Left ventricle myocardium superior (tissue), 1 donor: Measurements from ENCODE around the gene GABBR2. TPM values are rescaled to one million over a fixed set of nuclear protein-coding genes. Genes with fewer than 3 reads are reported as not detected.
"Not testable (repeated sequence)": the region's sequence is repeated elsewhere in the genome, so short reads cannot be mapped to it uniquely, and the experiment has no call there.

Experiments used
- ATAC-seq: fragments of 200-7000 bp; cut with Tn5 transposase; one replicate; pipeline ENCODE4 v1.9.1; 2020; ENCODE audit warnings: mild to moderate bottlenecking, moderate library complexity
- DNase-seq: peaks from one replicate; pipeline ENCODE4 v3.0.0-alpha.2; 2020
- intact Hi-C: fragments of 100-400 bp; cut with micrococcal nuclease; formaldehyde crosslinking; loops from one replicate; pipeline ENCODE4 v1.11.0; 2022
- total RNA-seq: library from RNA; stranded (reverse); fragmentation: NEBNext Ultra II Directional; extraction: Animal tissue kit (Norgen Biotek cat#: 25700); gene quantifications from one replicate; pipeline ENCODE4 v1.2.1, GENCODE V29; 2021
- donor health status: DM: no; HTN: yes; CAD: no; lungs with severe emphysema.

Gene GABBR2
- total RNA-seq, 1 donor from 2014 or later: 0.62 TPM

DNA sequence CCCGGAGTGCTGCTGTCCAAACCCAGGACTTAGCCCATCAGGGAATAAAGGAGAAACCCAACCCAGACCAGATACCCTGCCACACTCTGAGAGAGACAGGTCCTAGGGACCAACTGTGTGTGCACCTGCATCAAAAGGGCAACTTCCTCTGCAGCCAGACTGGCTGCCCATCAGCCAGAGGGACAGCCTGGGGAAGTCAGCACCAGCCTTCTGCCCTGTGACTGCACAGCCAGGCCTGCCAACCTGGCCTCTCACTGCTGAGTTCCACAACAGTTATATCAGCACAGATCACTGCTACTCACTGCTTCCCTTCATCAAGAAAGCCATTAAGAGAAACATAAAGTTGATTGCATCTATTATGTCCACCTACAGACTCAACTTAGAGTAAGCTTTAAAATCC is 18.0 kb downstream of the GABBR2 start:
- intact Hi-C loops: no loop called here
- no peak for DNase-seq
- ATAC-seq: no peak

- intact Hi-C loops: no loop called here
- DNase-seq: no peak
- ATAC-seq: no peak
Measured at GRCh38 chr9:98688710-98689495, 19.8 kb downstream of the GABBR2 start.

DNA sequence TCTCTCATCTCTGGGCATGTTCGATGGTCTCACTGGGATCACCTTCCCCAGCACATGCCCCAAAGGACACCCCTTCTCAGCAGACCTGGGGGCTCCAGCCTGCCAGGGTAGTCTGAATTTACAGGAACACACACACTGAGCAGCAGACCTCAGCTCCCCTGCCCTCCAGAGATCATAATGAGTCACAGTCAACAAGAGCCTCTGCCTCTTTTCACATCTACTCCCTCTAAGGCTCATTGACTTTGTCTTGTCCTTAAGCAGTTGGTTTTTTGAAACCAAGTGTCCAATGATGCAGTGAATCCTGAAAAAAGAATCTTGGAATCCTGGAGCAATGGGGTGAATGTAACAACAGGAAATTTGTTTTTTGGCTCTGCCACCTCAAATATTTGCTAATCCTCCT is 20.8 kb downstream of the GABBR2 start:
- no peak for ATAC-seq
- intact Hi-C loops: no loop called here
- DNase-seq: no peak

- no peak for DNase-seq
- intact Hi-C loops: no loop called here
- ATAC-seq: no peak
Measured at GRCh38 chr9:98686961-98687855, 21.5 kb downstream of the GABBR2 start.

DNA sequence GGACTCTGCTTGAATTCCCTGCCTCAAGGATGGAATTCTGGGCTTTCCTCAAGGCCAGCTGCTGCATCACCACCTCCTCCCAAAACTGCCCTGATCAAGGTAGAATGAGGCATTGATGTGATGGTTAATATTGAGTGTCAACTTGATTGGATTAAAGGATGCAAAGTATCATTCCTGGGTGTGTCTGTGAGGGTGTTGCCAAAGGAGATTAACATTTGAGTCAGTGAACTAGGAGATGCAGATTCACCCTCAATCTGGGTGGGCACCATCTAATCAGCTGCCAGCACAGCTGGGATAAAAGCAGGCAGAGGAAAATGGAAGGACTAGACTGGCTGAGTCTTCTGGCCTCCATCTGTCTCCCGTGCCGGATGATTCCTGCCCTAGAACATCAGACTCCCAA is 23.9 kb downstream of the GABBR2 start:
- ATAC-seq, intact Hi-C loops, DNase-seq: not testable (repeated sequence)

- intact Hi-C loops: no loop called here
- no peak for DNase-seq
- no peak for ATAC-seq
Measured at GRCh38 chr9:98678244-98678842, 30.4 kb downstream of the GABBR2 start.

- ATAC-seq: no peak
- intact Hi-C loops: no loop called here
- DNase-seq: no peak
Measured at GRCh38 chr9:98673681-98674080, 35.1 kb downstream of the GABBR2 start.

DNA sequence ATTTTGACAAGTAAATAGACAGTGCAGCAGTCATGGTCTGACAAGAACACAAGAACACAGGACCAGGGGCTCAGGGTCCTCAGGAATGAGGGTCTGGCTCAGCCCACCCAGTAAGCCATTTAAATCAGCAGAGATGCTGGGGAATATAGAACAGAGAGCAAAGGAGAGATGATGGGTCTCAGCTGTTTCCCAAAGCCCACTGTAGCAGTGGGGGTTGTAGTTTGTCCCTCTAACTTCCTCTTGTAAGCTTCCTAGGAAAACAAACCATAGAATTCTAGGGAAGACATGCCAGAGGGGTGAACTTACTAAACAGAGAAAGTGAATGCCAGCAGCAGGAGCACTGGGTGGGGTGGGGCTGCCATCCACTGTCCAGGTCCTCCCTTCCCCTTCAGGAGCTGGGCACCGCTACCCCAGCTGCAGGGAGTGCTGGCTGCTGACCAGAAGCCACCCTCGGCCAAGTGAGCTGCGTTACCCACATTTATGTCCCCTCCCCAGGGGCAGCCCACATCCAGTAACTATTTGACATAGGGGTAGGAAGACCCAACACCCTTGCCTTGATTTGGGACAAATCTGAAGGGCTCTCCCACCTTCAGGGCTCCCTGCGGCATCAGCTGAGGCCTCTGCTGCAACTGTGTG is 41.6 kb downstream of the GABBR2 start:
- no peak for ATAC-seq
- intact Hi-C loops: no loop called here

GRCh38 chr9:98665501-98665900 is 43.2 kb downstream of the GABBR2 start:
- intact Hi-C loops: no loop called here
- ATAC-seq (no peak), DNase-seq (no peak)

More for the DNA sequence above, 41.6 kb downstream of the GABBR2 start:
- DNase-seq: no peak

- DNase-seq (no peak), ATAC-seq (no peak)
- intact Hi-C loops: no loop called here
Measured at GRCh38 chr9:98660541-98660940, 48.2 kb downstream of the GABBR2 start.

DNA sequence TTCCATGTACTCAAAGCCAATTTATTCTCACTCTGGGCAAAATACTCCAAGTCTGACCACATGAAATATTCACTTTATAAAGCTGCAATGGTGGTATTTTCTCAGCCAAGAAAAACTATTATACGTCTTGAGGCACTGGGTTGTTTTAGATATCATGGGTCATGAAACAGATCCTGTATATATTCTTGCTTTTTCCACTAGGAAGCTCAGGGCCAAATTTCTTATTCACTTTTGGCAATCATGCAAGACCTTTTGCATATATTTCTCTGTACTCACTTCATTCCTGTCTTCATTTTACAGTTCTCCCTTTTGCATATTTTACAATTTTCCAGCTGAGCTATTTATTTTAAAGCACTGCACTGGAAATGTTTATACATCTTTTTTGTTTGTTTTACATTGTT is 49.8 kb downstream of the GABBR2 start:
- ATAC-seq (no peak), DNase-seq (no peak)

DNA sequence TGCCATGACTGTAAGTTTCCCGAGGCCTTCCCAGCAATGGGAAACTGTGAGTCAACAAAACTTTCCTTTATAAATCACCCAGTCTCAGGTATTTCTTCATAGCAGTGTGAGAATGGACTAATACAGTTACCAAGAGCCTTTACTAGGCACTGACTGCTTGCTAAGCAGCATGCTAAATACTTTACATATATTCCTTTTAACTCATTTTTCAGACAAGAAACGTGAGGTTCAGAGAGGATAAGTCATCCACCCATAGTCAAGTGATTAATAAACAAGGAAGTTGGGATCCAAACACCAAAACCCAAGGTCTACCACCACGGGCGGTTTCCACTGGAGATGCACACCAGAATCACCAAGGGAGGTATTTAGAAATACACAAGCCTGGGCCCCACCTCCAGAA is 50.8 kb downstream of the GABBR2 start:
- DNase-seq: no peak
- no peak for ATAC-seq
- intact Hi-C loops: no loop called here

More for the DNA sequence above, 49.8 kb downstream of the GABBR2 start:
- intact Hi-C loops: no loop called here

- DNase-seq (no peak), ATAC-seq (no peak)
- intact Hi-C loops: no loop called here
Measured at GRCh38 chr9:98656511-98656910, 52.2 kb downstream of the GABBR2 start.

- intact Hi-C loops, ATAC-seq, DNase-seq: not testable (repeated sequence)
Measured at GRCh38 chr9:98655428-98655827, 53.3 kb downstream of the GABBR2 start.

DNA sequence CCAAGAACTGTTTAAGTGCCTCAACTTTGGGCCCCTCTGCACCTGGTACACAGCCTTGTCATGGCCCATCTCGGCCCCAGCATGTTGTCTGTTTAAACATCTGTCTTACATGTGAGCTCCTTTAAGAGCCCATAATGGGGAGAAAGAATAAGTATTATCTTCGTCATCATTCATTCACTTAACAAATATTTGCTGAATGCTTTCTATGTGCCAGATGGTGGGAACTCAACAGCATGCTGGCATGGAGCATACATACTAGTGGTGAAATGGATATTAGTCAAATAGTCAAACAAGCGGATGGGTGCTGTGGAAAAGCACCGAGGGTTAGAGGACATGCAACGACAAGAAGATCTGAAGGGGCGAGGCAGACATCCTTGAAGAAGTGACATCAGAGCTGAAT is 54.5 kb downstream of the GABBR2 start:
- ATAC-seq (no peak), DNase-seq (no peak)
- intact Hi-C loops: no loop called here

DNA sequence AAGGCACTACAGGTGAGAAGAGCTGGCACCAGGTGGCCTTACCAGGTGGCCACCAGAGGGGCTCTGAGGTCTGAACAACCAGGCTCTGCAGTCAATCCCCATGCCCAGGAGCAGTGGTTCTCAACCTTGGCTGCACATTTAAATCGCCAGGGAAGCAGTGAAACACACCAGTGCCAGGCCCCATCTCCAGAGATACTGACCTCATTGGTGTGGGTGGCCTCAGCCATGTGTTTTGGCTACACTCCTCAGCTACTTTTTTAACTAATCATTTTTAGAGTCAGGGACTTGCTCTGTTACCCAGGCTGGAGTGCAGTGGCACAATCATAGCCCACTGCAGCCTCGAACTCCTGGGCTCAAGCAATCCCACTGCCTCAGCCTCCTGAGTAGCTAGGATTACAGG is 56.0 kb downstream of the GABBR2 start:
- DNase-seq (no peak), ATAC-seq (no peak)
- intact Hi-C loops: no loop called here

DNA sequence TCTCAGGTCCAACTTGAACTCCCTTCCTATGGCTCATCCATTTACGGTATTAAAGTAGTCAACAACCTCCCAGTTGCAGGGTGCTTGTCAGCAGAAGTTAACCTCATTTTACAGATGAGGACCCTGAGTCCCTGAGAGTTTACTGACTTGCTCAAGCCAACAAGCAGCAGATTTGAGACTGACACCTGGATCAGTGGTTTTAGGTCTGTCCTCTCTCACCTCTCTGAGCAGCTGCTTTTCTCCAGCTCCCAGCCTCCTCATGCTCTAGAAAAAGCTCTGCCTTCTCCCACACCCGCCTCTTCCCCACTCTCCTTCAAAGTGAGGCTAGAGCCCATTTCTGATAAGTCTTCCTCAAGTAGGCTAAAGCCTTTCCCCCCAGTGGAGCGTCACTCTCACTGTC is 56.4 kb downstream of the GABBR2 start:
- intact Hi-C loops: no loop called here
- ATAC-seq (no peak), DNase-seq (no peak)

GRCh38 chr9:98647236-98647635 is 61.5 kb downstream of the GABBR2 start:
- no peak for ATAC-seq
- intact Hi-C loops: no loop called here
- DNase-seq: no peak

DNA sequence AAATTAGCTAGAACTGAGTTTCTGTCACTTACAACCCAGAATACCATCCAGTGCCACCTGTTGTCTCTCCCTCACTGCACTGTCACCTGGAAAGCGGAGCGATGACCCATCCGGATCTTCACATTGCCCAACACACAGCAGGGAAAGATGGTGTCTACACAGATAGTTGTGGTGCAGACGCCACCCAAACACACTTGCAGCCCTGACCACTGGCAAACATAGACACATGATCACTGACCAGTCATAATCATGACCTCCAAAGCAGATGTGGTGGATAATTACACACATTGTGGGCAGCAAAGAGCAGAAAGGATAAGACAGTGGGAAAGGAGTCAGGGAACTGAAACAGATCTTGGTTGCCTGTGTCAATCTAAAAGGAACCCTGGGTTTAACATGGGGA is 64.7 kb downstream of the GABBR2 start:
- intact Hi-C loops: no loop called here
- DNase-seq (no peak), ATAC-seq (no peak)
